Measurements from ENCODE around the gene BUD23. TPM values are rescaled to one million over a fixed set of nuclear protein-coding genes. Genes with fewer than 3 reads are reported as not detected.
A peak's percentile ranks its signal among the peaks of the same experiment; 100 is the strongest.
"Not testable (repeated sequence)": the region's sequence is repeated elsewhere in the genome, so short reads cannot be mapped to it uniquely, and the experiment has no call there.

Gene BUD23
- total RNA-seq, 1 experiment from 2014 or later, result 78.8 TPM

- no peak for DNase-seq (ENCODE audit: low read depth)
Measured at GRCh38 chr7:73699370-73700068, 16.1 kb downstream of the BUD23 start.

DNA sequence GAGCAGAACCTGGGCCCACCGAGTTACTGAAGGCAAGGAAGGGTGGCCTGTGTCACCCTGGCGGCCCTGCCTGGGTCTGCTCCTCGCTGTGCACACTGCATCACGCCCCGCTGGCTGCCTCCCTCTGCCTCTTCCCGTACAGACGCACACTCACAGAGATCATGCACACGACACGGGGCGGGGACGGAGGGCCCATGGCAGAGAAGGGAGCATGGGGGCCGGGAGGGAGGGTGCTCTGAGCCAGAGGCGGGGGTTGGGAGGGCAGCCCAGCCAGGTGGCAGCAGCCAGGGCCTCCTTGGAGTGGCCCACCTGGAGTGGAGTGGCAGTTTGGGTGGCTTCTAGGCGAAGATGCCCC is 16.6 kb downstream of the BUD23 start:
- DNase-seq (ENCODE audit: low read depth), result no peak

- no peak for DNase-seq (ENCODE audit: low read depth)
Measured at GRCh38 chr7:73700581-73701134, 17.3 kb downstream of the BUD23 start.

GRCh38 chr7:73701357-73701995 is 18.1 kb downstream of the BUD23 start:
- DNase-seq (ENCODE audit: low read depth), result peak; percentile 61

DNA sequence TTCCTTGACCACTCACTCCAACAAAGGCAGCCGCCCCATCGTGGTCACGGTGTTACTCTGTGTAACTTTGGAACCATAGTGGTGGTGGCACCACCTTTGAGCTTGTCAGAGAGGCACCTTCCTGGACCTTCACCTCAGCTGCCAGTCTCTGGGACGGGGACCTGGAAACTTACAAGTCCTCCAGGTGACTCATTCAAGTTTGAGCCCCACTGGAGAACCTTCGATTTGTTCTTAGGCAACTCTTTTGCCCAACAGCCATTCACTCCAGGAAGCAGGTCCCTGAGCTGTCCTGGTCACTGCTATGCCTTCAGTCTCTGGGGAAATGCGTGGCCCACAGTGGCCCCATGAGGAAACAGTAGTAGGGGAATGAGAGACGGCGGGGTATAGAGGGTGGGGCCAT is 18.8 kb downstream of the BUD23 start:
- no peak for DNase-seq (ENCODE audit: low read depth)

GRCh38 chr7:73702665-73703064 is 19.3 kb downstream of the BUD23 start:
- no peak for DNase-seq (ENCODE audit: low read depth)

- DNase-seq (ENCODE audit: low read depth), result no peak
Measured at GRCh38 chr7:73703225-73703624, 19.8 kb downstream of the BUD23 start.

GRCh38 chr7:73703757-73704639 is 20.6 kb downstream of the BUD23 start:
- no peak for DNase-seq (ENCODE audit: low read depth)

DNA sequence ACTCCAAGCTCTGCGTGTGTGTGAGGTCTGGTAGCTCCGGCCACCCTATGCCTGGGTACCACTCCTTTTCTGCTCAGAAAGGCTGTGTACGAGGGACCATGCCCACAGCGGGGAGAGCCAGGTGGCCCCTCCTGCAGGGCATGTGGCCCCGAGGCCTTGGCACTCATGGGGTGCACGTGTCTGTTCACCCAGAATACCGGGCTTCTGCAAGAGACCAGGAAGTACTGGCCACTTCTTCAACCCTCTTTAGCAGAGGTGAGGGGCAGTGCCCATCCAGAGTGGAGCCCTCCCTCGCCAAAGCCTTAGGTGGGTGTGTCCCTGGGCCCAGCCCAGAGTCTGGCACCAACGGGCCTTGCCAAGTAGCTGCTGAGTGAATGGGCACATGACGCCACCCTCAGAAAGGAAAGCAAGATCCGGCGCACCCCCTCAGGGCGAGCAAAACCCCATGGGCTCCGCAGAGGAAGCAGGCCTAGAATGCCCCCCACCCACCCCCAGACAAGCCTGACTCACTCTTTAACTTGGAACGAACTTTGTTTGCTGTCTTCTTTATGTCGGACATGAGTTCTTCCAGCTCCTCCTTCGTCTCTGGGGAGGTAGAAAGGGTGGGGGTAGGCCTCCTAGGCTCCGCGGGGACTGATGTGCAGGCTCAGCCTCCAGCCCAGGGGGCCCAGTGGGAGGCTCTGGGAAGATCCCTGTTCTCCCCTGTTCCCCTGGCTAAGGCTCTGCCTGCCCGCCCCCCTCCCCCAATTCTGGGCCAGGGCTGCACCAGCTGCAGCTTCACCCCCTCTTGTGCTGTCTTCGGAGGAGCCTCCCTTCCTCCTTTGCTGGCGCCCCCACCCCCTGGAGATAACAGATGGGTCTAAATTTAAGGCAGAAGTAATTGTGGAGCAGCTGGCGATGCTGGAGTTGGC is 21.5 kb downstream of the BUD23 start:
- peak; percentile 94 for DNase-seq (ENCODE audit: low read depth)

GRCh38 chr7:73705551-73705920 is 22.1 kb downstream of the BUD23 start:
- DNase-seq (ENCODE audit: low read depth), result no peak

GRCh38 chr7:73706126-73707044 is 23.0 kb downstream of the BUD23 start:
- DNase-seq (ENCODE audit: low read depth), result peak; percentile 82

- DNase-seq (ENCODE audit: low read depth), result peak; percentile 96
Measured at GRCh38 chr7:73707045-73707631, 23.7 kb downstream of the BUD23 start.

DNA sequence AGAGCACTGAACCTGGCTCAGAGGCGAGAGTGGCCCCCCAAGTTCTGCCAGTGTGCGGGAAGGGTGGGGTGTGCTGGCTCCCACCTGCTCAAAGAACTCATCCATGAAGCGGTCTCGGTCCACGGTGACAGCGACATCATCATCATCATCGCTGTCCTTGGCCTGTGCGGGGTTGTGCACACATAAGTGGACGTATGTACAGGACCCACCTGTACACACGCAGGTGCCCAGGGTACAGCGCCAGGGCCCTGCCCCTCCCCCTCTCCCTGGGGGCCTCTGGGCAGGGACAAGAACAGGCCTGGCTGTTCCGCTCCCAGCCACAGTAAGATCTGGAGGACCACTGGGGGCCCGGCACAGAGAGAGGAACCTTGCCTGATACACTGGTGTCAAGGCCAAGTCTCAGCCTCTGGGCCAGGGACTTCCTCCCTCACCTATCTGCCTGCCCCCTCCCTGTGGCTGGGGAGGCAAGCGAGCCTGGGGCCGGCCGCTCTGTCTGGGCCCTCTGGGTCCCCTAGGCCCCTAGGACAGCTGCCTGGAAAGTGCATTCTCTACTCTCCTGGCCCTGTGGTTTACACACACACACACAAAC is 25.7 kb downstream of the BUD23 start:
- DNase-seq (ENCODE audit: low read depth), result no peak

DNA sequence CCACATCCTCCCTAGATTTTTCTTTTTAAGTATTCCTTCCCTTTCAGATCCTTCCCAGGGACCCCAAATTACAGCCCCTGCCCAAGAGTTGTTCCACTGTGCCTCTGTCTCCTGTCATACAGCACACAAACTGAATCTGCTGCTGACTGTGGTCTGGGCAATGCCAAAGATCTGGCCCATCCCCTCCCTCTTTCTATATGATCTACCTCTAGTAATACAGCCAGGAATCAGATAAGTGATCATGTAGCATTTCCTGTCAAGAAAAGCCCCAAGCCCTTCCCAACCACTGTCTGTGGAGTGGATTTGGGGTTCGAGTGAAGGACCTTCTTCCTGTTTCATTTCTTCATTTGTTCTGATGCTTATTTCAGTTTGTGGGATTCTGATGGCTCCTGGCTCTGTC is 29.4 kb downstream of the BUD23 start:
- no peak for DNase-seq (ENCODE audit: low read depth)

GRCh38 chr7:73713319-73713718 is 29.9 kb downstream of the BUD23 start:
- not testable (repeated sequence) for DNase-seq (ENCODE audit: low read depth)

DNA sequence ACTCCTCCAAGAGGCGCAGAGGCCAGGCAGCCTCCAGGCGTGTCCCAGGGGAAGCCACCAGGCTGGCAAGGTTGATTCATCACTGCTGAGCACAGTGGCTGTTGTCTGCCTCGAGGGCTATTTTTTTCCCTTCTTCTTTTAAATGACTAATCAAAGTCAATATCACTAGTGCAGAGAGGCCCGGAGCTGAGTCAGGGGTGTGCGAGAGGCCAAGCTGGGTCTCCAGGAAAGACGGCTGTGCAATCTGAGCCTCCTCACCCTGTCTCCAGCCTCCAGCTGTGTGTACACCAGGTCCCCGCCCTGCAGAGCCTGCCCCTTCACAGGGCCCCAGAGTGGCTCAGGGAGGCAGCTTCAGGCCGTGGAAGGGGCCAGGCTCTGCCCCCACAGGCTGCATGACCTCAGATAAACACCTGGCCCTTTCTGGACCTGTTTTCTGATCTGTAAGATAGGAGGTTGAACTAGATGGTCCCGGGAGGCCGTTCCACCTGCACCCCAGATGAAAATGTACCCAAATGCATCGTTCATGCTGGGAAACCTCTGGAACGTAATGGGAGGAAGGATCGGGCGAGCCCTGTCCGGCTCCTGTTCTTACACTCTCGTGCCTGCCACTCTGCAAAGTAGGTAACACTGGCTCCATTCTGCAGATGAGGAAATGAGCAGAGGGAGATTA is 32.4 kb downstream of the BUD23 start:
- peak; percentile 100 for DNase-seq (ENCODE audit: low read depth)

GRCh38 chr7:73716318-73716890 is 33.0 kb downstream of the BUD23 start:
- no peak for DNase-seq (ENCODE audit: low read depth)

All from HT1080 (cell line).